NCI-H2107 (cell line): ENCODE data around the gene CHST15.

ENCODE experiments used
- DNase-seq: peaks from one replicate; lab custom pipeline; 2025; lab: John Stamatoyannopoulos, UW

The CHST15 gene

DNA sequence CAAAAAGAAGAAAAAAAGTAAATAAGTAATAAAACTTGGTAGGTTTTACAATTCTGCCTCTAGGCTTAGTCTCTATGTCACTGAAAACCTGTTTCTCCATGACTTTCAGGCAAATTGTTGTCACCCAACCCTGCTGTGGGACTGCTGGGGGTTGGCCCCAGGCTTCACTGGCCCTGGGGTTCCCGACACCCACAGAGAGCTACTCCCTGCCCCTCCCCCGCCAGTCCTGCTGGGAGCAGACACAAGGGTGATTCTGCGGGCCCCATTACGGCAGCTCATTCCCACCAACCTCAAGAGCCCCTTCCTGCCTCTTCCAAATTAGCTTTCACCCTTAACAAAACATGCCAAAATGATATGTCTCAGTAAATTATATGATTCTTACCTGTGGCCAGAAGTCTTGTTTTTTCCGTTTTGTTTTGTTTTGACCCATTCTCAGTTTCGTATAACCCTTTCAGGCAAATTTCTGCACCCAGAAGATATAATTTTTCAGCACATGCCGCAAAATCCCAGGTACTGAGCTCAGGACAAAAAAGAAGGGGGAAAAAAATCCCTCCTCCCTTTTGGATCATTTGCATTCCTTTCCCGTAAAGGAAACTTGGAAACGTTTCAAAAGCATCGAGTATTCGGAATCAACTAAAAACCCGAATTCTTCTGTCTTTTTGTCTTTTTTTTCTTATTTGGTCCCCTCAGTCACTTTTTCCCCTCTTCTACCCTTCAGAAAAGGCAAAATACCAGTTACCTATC, 27.8 kb downstream of the CHST15 start:
- DNase-seq, result no peak

DNA sequence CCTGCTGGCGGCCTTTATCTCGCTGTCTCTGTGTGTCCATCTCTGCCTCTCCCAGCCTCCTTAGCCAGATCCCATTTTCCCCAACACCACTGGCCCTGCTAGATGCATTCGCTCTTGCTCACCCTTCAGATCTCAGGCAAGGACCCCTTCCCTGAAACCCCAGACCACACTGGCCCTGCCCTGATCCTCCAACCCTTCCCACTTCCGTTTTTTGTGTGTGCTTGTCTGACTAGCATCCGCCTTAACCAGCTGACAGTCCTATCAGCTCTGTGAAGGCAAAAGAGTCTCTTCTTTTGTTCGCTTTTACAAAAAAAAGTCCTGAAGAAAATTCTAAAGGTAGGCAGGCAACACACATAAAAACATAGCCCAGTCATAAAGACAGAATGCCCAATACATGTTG, 28.7 kb downstream of the CHST15 start:
- DNase-seq, result no peak

DNA sequence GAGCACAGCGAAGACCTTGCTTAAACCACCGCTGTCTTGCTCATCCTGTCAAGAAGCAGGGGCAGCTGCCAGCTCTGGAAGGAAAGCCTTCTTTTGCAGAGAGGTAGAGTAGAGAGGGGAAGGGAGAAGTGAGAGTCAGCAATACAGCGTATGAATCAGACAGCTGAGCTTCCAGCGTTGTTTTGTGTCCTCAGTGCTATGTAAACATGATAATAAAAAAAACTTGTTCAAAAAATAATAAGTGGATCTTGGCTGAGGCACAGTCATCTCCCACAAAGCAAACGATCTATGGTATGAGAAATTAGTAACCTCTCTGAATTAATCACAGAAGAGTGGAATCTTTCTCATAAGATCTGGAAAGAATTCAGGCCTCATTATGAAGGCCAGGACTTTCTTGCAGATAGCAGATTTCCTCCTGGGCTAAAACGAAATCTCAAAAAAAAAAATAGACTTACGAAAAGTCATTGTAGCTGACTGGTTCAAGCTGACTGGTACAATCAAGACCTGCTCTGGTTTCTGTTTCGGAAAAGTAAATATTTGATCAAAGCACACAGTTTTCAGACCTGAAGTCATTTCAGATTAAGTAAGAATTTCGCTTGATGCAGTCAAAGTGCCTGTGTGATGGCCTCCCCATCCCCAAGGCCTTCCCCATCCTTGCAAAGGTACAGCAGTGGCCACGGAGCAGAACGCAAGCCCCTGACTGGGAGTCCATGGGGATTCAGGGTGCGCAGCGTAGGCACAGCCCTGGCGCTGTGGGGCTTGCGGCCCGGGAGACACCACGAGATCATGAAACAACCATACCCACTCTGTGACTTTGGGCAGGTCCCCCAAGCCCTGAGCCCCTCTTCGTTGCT, 29.4 kb downstream of the CHST15 start:
- DNase-seq, result no peak

DNA sequence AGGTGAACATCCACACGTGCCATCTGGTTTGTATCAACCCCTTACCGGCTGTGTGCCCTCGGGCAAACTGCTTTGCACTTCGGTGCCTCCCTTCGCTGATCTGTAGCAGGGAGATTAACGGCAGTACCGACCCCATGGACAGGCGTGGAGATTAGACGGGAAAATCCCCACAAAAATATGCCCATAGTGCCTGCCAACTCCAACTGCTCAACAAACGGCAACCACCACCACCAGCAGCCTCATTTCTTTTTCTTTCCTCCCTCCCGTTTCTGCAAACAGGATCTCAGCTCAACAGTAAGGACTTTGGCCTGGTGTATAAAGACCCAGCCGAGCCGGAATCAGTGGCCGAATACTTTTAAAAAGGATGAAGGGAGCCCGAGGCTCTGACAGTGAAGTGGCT, 31.0 kb downstream of the CHST15 start:
- no peak for DNase-seq

DNA sequence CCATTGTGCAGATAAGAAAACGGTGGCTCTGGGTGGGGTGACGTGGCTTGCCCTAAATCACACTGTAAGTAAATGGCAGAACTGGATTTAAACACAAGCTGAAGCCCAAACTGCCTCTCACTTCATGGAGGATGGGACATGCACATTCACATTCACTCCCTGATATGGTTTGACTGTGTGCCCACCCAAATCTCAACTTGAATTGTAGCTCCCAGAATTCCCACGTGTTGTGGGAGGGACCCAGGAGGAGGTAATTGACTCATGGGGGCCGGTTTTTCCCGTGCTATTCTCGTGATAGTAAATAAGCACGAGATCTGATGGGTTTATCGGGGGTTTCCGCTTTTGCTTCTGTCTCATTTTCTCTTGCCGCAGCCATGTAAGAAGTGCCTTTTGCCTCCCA, 32.4 kb downstream of the CHST15 start:
- no peak for DNase-seq

DNA sequence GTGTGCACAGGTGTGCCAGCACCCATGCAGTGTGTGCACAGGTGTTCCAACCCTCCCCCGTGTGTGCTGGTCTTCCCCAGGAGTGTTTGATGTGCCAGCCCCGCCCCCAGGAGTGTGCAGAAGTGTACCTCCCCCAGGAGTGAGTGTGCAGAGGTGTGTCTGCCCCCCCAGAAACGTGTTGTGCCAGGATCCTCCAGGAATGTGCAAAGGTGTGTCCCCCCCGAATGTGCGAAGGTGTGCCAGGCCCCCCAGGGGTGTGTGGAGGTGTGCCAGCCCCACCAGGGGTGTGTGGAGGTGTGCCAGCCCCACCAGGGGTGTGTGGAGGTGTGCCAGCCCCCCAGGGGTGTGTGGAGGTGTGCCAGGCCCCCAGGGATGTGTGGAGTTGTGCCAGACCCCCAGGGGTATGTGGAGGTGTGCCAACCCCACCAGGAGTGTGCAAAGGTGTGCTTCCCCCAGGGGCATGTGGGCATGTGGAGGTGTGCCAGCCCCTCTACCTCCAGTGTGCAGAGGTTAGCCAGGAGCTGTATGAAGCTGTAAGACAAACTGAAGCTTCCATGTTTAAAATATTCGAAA, 33.2 kb downstream of the CHST15 start:
- no peak for DNase-seq

DNA sequence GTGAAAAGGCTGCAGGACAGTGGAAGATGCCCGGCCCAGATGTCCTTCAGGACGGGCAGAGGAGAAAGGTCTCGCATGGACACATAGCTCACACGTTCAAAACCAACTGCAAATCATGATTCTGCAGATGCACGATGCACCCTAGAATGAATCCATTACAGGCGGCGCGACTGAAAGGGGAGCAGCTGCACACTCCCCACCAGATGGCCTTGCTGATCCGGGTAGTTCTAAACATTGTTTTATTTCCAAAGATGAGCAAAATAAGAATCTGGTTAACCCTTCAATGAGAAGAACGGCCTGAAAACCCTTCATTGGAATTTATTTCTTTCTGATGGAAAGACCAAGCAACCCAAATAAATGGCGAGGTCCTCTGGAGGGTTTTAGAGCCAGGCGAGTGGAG, 33.8 kb downstream of the CHST15 start:
- DNase-seq, result no peak

DNA sequence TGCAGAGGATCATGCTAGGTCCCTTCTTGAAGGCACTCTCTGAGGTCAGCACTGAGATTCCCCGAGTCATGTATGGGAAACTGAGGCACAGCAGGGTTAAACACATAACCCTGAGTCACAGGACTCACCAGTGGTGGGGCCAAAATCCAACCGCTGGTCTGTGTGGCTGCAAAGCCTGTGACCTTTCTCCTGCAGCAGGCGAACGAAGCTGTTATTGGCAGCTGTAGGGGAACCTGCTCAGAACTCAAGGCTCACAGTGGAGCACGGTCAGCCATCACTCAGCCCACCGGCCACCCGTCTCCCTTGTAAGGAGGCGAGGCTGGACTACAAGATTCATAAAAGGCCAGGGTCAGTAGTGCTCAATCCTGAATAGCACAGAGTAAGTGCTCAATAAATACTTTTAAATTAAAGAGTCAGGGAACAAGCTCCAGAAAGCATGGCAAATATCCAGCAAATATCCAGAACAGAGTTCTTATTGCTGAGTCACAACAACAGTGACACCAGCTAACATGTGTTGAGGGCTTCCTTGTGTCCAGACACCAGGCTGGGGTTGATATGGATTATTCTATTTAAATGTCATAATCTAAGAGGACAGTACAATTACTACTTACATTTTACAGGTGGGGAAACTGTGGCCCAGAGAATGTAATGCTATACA, 34.9 kb downstream of the CHST15 start:
- DNase-seq, result no peak

DNA sequence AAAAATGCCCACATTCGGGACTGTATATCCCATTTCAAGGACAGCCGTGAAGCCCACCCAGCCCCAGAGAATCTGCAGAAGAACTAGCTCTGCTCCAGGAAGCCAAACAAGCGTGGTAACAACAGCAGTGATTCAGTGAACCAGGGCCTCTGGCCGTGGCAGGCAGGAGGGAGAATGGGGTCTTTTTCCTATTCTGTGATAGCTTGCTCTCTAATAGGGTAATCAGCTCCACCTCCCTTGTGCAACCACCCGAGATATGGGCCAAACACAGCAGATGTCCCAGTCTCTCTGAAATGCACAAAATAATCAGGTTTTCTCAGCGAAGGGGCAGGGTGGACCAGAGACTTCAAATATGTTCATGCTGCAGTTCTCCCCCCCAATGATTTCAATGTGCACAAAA, 35.8 kb downstream of the CHST15 start:
- DNase-seq, result no peak

DNA sequence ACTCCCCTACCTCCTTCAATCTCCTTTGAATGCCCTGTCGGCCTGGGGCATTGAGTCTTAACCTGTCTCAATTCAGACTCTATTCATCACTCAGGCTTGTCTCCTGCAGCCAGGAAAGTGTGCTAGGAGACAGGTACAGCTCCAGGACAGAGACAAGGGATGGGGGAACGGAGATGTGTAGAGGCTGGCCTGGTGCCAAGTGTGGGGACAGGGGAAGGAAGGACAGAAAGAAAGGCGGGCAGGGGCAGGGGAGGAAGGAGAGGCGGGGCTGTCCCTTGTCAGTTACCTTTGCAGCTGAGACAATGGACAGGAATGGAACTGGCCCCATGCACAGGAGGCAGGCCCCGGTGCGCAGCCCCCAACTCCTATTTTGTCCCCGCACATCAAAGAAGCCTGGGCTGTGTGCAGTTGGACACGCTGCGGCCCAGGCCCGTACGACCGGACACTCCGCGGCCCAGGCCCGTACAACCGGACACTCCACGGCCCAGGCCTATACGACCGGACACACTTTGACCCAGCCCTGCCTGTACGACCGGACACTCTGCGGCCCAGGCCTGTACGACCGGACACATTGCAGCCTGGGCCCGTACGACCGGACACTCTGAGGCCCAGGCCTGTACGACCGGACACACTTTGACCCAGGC, 36.9 kb downstream of the CHST15 start:
- DNase-seq, result no peak

DNA sequence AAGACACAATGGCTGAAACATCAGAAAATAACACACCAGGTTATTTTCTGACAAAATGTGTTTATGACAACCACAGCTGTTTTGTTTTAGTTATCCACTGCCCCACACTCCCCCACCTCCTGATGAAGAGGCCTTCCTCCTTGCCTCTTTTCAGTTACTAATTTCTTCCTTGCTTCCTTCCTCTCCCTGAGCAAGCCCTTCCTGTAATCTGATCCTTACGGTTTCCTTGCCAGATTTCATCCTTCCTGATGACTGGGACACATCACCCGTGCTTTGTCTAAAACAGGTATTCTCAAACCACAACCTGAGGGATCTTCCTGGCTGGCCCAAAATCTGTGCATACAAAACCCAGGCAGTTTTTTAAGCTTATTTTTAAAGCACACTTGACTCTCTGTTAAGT, 39.4 kb downstream of the CHST15 start:
- no peak for DNase-seq

DNA sequence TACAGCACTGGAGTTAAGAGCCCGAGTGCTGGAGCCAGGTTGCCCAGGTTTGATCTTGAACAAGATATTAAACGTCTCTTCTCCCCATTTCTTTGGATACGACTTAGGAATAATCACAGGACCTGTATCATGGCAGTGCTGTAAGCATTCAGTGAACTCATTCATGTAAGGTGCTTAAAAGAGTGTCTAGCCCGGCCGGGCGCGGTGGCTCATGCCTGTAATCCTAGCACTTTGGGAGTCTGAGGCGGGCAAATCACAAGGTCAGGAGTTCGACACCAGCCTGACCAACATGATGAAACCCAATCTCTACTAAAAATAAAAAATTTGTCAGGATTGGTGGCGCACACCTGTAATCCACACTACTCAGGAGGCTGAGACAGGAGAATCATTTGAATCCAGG, 40.8 kb downstream of the CHST15 start:
- no peak for DNase-seq

DNA sequence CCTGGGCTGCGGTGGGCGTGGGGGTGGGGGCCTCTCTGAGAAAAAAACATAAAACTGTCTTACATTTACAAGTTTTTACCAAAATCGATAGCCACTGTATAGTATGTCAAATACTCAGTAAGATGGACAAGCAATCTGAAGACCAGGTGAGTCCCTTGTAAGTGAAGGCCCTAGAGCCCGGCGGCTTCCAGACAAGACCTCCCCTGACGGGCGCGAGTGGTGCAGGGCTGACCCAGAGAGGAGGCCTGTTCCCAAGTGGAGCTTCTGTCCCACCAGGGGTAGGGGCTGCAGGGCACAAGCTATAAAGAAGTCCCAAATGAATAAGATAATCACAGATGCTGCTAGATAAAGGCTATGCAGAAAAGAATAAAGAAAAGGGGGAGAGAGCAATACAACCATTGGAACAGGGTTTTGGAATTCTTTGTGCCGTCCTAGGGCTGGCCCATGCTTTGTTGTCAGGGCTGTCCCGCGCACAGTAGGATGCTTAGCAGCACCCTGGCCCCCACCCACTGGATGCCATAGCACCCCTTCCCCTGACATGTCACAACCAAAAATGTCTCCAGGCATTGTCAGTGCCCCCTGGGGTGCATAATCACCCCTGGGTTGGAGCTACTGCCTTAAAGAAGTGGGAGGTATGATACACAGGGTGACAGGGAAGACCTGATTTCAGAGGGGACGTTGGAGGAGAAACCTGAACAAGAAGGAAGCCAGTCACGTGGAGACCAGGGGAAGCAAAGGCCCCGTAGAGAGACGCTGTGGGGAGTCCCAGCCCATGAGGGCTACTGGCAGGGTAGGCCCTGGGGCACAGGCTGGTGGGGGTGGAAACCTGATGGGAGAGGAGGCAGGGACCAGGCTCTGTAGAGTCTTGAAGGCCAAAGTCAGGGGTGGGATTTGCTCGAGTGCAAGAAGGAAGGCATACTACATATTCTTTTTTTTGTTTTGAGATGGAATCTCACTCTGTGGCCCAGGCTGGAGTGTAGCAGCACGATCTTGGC, 43.1 kb downstream of the CHST15 start:
- no peak for DNase-seq

DNA sequence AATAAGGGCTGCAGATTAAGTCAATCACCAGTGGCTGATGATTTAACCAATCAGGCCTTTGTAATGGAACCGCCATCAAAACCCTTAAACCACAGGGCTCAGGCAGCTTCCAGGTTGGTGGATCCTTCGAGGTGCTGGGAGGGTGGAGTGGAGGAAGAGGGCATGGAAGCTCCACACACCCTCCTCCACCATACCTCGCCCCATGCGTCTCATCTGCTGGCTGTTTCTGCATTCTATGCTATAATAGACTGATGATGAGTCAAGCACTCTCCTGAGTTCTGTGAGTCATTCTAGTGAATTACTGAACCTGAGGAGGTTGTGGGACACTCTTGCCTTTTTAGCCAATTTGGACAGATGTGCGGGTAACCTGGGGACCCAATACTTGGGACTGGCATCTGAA, 43.9 kb downstream of the CHST15 start:
- DNase-seq, result no peak

DNA sequence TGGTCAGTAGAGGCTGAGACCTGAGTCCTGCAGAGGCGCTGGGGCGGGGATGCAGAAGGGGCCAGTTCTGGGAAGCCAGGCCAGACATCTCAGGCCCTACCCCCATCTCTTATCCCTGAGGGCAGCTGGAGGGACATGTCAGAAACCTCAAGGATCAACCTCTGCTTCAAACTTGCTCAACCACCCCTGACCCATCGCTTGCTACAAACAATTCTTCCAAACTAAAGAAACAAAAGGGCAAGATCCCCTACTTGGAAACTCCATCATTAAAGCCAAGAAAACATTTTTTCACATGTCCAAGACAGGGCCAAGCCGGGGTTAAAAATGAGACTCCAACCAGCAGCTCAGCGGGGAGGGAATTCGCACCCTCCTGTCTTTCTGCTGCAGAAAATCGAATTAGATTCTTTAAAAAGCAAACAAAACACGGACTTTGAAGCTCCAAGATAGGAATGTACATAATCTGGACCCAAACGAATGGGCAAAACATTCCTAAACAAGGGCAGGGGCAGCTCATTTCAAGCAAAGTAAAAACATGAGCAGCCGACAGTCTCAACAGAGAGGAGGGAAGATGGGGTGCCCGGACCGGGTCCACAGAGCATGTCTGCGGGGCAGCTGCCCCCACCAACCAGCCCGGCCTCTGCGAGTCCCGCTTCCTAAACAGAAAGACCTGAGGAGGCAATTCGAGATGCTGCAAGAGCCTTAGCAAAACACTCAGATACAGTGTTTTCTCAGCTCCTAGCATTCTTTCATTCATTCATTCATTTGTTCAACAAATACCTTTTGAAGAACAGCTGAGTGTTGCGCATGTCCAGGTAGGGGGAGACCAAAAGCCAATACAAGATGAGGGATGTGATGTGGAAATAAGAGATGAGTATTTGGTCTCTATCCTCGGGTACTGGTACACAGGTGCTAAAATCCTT, 44.8 kb downstream of the CHST15 start:
- no peak for DNase-seq

DNA sequence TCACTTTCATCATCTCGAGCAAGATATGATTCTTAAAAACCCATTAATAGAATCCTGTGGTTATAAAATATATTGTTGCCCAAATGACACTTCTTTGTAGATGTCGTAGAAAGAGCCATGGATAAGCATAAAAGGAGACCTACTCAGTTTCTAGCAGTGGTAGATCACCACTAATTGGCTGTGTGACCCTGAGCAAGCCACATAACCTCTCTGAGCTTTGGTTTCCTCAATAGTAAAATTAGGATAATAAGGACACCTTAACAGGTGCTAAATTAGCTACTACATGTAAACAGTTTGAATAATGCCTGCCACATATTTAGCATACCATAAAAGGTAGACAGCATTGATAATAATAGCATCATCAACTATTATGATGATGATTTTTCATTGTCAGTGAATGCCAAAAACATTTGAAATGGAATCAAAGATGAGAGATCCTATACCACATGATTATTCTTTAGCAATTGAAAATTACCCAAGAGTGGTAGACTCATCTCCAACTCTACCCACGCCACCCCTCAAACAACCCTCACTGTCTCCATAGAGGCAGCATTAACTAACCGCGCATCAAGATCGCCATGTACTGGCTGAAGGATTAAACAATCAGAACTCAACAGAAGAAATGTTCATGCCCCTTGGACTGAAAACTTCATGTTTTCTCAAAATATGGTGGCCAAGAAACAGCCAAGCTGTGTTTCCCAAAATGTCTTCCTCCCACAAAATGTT, 45.8 kb downstream of the CHST15 start:
- DNase-seq, result no peak

DNA sequence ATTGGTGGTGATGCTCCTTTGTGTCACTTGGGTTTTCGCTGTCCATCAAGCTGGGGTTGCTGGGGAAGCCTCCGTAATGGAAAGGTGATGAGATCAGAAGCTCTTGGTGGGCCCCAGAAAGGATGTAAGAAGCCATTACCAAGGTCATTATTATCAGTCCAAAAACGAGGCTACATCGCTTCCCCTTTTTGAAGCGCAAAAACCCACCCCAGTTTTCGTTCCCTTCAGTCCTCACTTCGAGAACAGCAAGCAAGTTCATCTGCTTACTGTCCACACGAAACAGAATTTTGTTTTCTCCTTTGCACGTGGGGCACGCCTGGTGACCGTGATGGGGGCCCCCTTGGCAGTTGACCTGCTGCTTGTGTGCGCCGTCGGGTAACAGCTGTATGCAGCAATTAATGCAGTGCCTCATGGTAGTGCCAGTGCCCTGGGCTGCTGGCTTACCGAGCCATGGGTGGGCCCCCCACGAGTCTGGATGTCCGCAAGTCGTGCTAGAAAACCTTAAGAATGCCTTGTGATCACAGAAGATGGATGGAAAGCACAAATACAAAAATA, 47.5 kb downstream of the CHST15 start:
- DNase-seq, result no peak

DNA sequence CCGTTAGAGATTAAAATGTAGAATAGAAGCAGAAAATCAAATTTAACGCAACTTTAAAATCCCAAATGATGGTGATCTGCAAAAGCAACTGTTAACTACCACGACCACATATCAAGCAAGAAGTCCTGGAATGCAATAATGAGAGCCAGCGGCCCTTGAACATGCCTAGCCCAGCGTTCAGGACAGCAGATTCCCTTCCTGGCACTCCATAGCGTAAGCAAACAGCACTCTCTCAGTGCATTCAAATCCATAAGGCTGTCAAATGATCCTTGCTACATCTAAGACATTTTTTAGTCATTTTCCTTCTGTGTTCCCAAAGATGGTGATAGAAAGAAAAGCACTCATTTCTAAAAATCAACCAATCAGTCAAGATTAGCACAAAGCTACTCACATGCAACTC, 48.1 kb downstream of the CHST15 start:
- no peak for DNase-seq
